ENCODE measurements around the gene TCAIM. TPM values are rescaled to one million over a fixed set of nuclear protein-coding genes. Genes with fewer than 3 reads are reported as not detected.
"Not testable (repeated sequence)": the region's sequence is repeated elsewhere in the genome, so short reads cannot be mapped to it uniquely, and the experiment has no call there.

The TCAIM gene
- total RNA-seq, 1 experiment from 2014 or later, result 18.3 TPM

DNA sequence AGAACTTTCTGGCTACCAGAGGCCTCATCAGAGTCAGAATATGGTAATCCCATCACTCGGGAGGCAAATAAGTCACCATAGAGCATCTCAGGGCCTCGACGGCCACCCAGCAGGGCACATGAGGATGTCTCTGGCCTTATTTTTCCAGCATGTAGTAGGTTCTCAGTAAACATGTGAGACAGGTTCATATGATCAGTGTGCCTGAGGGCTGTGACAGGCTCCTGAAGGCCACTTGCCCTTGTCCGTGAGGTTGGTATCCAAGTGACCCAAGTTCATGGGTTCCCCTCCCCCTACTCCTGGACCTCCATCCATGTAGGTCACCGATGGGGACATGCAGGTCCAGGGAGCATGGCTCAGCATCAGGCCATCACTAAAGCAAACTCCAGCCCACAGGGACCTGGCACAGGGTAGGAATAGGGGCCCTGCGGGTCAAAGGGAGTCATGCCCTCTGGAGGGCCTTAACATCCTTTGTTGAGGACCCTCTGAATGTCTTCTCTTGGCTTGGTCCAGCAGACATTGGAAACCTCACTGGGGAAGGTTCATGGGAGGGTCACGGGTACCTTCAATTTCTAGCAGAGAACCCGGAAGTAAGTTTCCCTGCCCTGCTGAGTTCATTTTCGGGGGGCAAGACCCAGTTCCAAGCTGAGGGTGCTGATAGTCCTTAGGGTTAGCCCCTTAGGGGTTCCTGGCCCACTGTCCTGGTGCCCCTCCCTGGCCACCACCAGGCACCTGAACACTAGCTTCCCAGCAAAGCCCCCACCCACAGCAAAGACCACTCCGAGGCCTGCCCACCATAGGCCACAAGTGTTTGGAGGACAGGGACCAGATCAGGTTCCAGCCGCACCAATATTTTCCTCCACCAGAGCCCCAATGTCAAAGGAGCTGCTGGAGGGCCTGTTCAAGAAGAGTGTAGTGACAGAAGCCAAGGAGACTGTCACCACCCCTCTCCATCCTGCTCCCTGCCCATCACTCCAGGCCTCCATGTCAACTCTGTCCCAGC is 77.8 kb downstream of the TCAIM start:
- H3K36me3 ChIP-seq, result no peaks in the 10 kb centered on the region
- no peaks in the 10 kb centered on the region for H3K4me1 ChIP-seq
- no peak overlapping the region for H3K27ac ChIP-seq
- H3K27me3 ChIP-seq, result no peaks in the 10 kb centered on the region
- no peaks in the 10 kb centered on the region for H3K9me3 ChIP-seq (replicated peaks)
- no peak for DNase-seq
- no peak overlapping the region for H3K4me3 ChIP-seq

DNA sequence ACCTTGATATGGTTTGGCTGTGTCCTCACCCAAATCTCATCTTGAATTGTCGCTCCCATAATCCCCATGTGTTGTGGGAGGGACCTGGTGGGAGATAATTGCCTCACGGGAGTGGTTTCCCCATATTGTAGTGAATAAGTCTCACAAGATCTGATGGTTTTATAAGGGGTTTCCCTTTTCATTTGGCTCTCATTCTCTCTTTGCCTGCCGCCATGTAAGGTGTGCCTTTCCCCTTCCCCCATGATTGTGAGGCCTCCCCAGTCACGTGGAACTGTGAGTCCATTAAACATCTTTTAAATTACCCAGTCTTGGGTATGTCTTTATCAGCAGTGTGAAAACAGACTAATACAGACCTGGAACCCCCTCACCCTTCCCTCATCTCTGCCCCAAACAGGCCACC is 79.6 kb downstream of the TCAIM start:
- DNase-seq, result not testable (repeated sequence)

GRCh38 chr3:44418549-44418948 is 80.0 kb downstream of the TCAIM start:
- Histone ChIP-seq H3K27me3 (no peaks in the 10 kb centered on the region), H3K27ac (no peak overlapping the region), H3K4me1 (no peaks in the 10 kb centered on the region), H3K36me3 (no peaks in the 10 kb centered on the region), H3K4me3 (no peak overlapping the region), H3K9me3 (replicated peaks) (no peaks in the 10 kb centered on the region)
- peak in 1 of 2 experiments; percentile 15 for DNase-seq

More for the DNA sequence above, 79.6 kb downstream of the TCAIM start:
- not testable (repeated sequence) for H3K27ac ChIP-seq; H3K27me3 ChIP-seq; H3K4me3 ChIP-seq; H3K4me1 ChIP-seq; H3K36me3 ChIP-seq; H3K9me3 ChIP-seq (replicated peaks)

DNA sequence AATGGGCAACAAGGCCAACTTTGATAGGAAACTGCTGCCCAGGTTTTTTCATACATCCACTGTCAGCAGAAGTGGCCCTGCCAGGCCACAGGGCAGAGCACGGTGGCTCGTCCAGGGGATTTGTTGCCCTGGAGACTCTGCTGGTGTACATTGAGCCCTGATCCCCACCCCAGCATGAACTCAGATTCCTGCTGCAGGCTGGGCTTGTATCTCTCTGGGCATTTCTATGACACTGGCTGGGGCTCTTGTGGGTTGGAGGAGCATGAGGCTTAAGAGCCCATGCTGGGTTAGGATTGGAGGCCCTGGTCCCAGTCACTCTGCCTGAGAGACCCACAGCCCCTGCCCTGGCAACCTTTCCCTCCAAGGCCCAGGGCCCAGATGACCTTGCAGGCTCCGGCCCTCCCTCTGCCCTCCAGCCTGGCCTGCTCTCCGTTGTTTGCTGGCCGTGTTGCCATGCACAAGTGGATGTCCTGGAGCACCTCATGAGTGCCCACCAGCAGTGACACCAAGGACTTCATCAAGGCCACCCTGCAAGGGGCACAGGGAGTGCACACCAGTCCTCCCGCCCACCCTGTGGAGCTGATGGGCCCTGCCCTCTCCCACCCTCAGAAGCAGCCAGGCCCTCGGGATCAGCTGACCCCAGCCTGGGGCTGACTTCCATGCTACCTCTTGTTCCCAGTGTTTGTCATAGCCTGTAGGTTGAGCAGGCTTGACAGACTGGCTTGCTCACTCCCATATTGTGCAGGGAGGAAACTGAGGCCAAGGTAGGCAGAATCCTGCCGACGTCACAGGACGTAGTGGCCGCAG is 80.8 kb downstream of the TCAIM start:
- no peaks in the 10 kb centered on the region for H3K36me3 ChIP-seq
- no peak overlapping the region for H3K4me3 ChIP-seq
- DNase-seq, result no peak
- no peaks in the 10 kb centered on the region for H3K27me3 ChIP-seq
- no peak overlapping the region for H3K27ac ChIP-seq
- H3K4me1 ChIP-seq, result no peaks in the 10 kb centered on the region
- H3K9me3 ChIP-seq (replicated peaks), result no peaks in the 10 kb centered on the region

- Histone ChIP-seq H3K36me3 (no peaks in the 10 kb centered on the region), H3K4me1 (no peaks in the 10 kb centered on the region), H3K27me3 (no peaks in the 10 kb centered on the region), H3K9me3 (replicated peaks) (no peaks in the 10 kb centered on the region), H3K4me3 (no peak overlapping the region), H3K27ac (no peak overlapping the region)
- DNase-seq, result no peak
Observed at GRCh38 chr3:44419923-44420650, 81.5 kb downstream of the TCAIM start.

DNA sequence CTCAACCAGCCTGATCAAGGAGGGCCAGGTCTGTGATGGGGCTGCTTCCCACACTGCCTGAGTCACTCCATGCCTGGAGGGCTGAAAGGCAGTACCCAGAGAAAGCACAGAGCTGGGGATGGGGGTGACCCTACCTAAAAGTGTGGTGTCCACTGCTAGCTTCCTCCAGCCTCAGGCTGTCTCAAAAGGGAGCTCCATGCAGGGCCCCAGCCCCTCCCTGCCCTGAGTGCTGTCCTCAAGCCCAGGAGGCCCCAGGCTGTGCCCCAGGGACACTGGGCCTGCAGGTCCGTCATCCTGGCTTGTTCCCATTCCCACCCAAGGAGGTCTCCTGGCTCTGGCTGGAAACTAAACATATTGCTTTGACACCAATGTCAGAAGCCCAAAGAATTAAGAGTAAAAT is 82.1 kb downstream of the TCAIM start:
- DNase-seq, result no peak
- no peaks in the 10 kb centered on the region for H3K36me3 ChIP-seq
- H3K9me3 ChIP-seq (replicated peaks), result no peaks in the 10 kb centered on the region
- H3K27me3 ChIP-seq, result no peaks in the 10 kb centered on the region
- H3K4me3 ChIP-seq, result no peak overlapping the region
- no peaks in the 10 kb centered on the region for H3K4me1 ChIP-seq
- H3K27ac ChIP-seq, result no peak overlapping the region

GRCh38 chr3:44421280-44421679 is 82.7 kb downstream of the TCAIM start:
- Histone ChIP-seq H3K36me3 (no peaks in the 10 kb centered on the region), H3K9me3 (replicated peaks) (no peaks in the 10 kb centered on the region), H3K27me3 (no peaks in the 10 kb centered on the region), H3K4me1 (no peaks in the 10 kb centered on the region), H3K27ac (no peak overlapping the region), H3K4me3 (no peak overlapping the region)
- DNase-seq, result no peak

- H3K27me3 ChIP-seq, result no peaks in the 10 kb centered on the region
- H3K9me3 ChIP-seq (replicated peaks), result no peaks in the 10 kb centered on the region
- no peaks in the 10 kb centered on the region for H3K4me1 ChIP-seq
- no peak overlapping the region for H3K27ac ChIP-seq
- no peak for DNase-seq
- H3K4me3 ChIP-seq, result no peak overlapping the region
- no peaks in the 10 kb centered on the region for H3K36me3 ChIP-seq
Observed at GRCh38 chr3:44424758-44425157, 86.2 kb downstream of the TCAIM start.

DNA sequence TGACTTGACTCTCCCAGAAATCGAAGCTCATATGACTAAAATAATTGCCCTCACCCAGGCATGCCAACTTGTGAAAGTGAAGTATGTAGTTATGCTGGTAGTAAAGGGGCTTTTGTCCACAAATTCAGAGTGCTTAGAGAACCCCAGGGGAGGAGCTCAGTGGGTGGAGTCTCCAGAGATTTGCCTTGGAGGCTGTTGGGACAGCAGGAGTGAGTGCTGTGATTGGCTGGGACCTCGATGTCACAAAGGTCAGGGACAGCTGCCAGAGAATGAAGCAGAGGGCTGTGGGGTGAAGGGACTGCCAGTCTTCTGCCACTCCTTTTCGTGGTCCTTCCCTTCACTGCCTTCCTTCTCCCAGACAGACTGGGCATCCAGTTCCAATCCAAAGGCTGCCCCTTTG is 89.1 kb downstream of the TCAIM start:
- no peaks in the 10 kb centered on the region for H3K27me3 ChIP-seq
- no peaks in the 10 kb centered on the region for H3K36me3 ChIP-seq
- H3K4me3 ChIP-seq, result no peak overlapping the region
- no peaks in the 10 kb centered on the region for H3K4me1 ChIP-seq
- H3K27ac ChIP-seq, result no peak overlapping the region
- DNase-seq, result peak in 1 of 2 experiments; percentile 20
- H3K9me3 ChIP-seq (replicated peaks), result no peaks in the 10 kb centered on the region

GRCh38 chr3:44428910-44429309 is 90.3 kb downstream of the TCAIM start:
- no peak overlapping the region for H3K27ac ChIP-seq
- H3K9me3 ChIP-seq (replicated peaks), result no peaks in the 10 kb centered on the region
- no peaks in the 10 kb centered on the region for H3K36me3 ChIP-seq
- H3K4me3 ChIP-seq, result no peak overlapping the region
- DNase-seq, result no peak
- no peaks in the 10 kb centered on the region for H3K4me1 ChIP-seq
- no peaks in the 10 kb centered on the region for H3K27me3 ChIP-seq

- Histone ChIP-seq H3K4me1 (no peaks in the 10 kb centered on the region), H3K9me3 (replicated peaks) (no peaks in the 10 kb centered on the region), H3K27me3 (no peaks in the 10 kb centered on the region), H3K27ac (no peak overlapping the region), H3K4me3 (no peak overlapping the region), H3K36me3 (no peaks in the 10 kb centered on the region)
- DNase-seq, result no peak
Observed at GRCh38 chr3:44429459-44429858, 90.9 kb downstream of the TCAIM start.

- Histone ChIP-seq H3K27me3 (no peaks in the 10 kb centered on the region), H3K36me3 (no peaks in the 10 kb centered on the region), H3K4me3 (no peak overlapping the region), H3K9me3 (replicated peaks) (no peaks in the 10 kb centered on the region), H3K27ac (no peak overlapping the region), H3K4me1 (no peaks in the 10 kb centered on the region)
- no peak for DNase-seq
Observed at GRCh38 chr3:44430466-44430865, 91.9 kb downstream of the TCAIM start.

DNA sequence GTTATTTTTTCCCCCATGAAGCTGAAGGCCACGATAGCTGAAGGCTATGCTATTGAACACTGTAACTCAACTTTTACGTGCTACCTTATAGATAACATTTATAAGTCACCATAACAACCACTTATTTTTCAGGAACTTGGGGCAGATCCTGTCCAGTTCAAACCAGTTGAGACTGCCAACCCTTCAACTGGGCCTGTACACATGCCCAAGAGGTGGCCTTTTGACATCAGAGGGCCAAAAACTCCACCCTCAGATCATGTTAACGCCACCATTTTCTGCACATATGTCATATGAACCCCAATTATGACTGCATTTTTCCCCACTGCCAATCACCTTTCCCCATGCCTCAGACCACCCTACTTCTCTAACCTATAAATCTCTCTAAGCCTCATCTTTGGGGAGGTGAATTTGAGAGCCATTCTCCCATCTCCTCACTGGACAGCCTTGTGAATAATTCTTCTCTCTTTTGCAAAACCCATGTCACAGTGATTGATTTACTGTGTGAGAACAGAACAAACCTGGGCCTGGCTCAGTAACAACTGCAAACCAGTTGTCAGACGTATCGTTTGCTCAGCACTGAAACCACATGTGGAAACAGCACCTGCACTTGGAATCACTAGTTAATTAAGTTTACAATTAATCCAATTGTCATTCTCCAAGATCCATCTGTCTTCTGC is 96.4 kb downstream of the TCAIM start:
- no peak overlapping the region for H3K27ac ChIP-seq

DNA sequence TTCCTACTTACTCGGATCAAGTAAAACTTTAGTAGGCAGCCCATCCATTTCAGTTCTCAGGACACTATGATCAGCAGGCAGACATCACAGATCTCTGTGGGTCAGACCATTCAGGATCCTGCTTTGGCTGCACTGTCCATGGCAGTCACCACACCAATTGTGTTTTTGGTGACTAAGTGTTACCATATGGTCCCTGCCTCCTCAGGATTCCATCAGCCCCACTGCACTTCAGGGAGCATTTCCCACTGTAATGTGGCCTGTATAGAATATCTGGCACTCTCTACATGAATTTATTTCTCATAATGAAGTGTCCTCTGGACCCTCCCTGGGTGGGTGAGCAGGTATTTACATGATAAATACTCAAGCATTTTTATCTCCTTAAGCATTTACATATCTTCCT is 97.6 kb downstream of the TCAIM start:
- Histone ChIP-seq H3K27ac (no peak overlapping the region), H3K36me3 (no peaks in the 10 kb centered on the region; the same call in 1 of the 2 replicates), H3K4me3 (no peak overlapping the region), H3K4me1 (no peaks in the 10 kb centered on the region), H3K27me3 (no peaks in the 10 kb centered on the region), H3K9me3 (replicated peaks) (no peaks in the 10 kb centered on the region)
- no peak for DNase-seq

More for the DNA sequence above, 96.4 kb downstream of the TCAIM start:
- H3K4me3 ChIP-seq, result no peak overlapping the region
- H3K27me3 ChIP-seq, result no peaks in the 10 kb centered on the region
- no peaks in the 10 kb centered on the region for H3K4me1 ChIP-seq
- no peak for DNase-seq
- no peaks in the 10 kb centered on the region for H3K9me3 ChIP-seq (replicated peaks)
- no peaks in the 10 kb centered on the region for H3K36me3 ChIP-seq

All from SJCRH30 (cell line).